Fibroblast of villous mesenchyme (primary cell): ENCODE measurements around the gene AFF4. TPM values are rescaled to one million over a fixed set of nuclear protein-coding genes. Genes with fewer than 3 reads are reported as not detected.

ENCODE experiments used
- DNase-seq: peaks from one replicate; pipeline ENCODE4 v3.0.0-alpha.2; 2010; ENCODE audit warnings: low read depth
- H3K4me3 ChIP-seq: 2 replicates; pipeline ENCODE4 v1.5.1; 2011; ENCODE audit warnings: low read depth, mild to moderate bottlenecking, low read length
- CTCF ChIP-seq: IDR thresholded peaks from 2 replicates; pipeline ENCODE4 v1.5.1; 2012; ENCODE audit warnings: low read depth, mild to moderate bottlenecking, low read length; ENCODE audit not compliant: insufficient read depth
- total RNA-seq: library from RNA; depleted of rRNA; stranded (reverse); fragments of >200 nt; gene quantifications from 2 replicates; pipeline ENCODE4 v1.2.3, GENCODE V29; 2012

The AFF4 gene
- total RNA-seq, 1 donor, result 95.0 TPM

DNA sequence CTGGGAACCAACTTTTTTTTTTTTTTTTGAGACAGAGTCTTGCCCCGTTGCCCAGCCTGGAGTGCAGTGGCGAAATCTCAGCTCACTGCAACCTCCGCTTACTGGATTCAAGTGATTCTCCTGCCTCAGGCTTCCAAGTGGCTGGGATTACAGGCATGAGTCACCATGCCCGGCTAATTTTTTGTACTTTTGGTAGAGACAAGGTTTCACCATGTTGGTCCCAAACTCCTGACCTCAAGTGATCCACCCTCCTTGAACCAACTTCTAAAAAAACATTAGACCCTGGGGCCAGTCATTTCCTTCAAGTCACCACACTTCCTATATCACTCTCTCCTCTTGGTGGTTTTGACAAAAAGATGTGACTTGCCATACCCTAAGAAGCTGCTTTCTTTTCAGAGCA is 122.1 kb downstream of the AFF4 start:
- no peak for TF ChIP-seq CTCF
- DNase-seq, result peak; percentile 57
- no peak overlapping the region for H3K4me3 ChIP-seq

DNA sequence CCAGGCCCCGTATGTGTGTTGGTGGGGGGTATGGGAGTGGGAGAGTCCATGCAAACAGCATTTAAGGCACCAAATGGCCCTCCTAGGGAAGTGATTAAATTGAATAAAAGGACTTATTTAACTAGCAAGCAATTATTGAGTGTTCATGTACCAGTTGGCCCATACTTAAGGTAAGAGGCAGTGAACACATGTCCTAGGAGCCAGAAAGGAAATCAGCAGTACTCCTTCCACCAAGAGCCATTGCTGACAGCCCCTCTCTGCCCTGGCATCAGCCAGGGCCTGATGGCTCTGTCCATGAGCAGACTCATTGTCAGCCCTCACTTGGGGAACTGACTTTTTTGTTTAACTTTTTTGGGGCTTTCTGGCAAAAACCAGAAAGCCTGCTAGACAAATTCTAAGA is 122.5 kb downstream of the AFF4 start:
- DNase-seq, result no peak
- TF ChIP-seq CTCF, result no peak
- no peak overlapping the region for H3K4me3 ChIP-seq

DNA sequence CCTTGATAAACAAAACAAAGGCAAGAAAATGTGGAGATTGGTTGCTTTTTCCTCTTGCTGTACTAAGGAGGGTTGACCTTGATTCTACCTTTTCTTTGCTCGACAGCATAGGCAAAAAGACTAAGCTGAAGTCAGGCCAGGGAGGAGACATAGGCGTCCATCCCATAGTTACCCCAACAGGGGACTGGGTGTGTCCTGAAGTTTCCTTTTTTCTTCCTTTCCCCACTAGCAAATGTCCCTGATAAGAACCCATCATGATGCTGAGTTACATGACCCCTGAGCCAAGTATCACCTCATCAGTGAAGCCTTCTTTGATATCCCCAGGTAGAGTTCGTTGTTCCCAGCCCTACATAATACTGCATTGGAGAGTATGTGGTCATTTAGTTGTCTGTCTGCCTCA is 123.1 kb downstream of the AFF4 start:
- no peak overlapping the region for H3K4me3 ChIP-seq
- no peak for DNase-seq
- TF ChIP-seq CTCF, result no peak

GRCh38 chr5:132839426-132840301 is 123.8 kb downstream of the AFF4 start:
- TF ChIP-seq CTCF, result no peak
- DNase-seq, result peak; percentile 77
- H3K4me3 ChIP-seq, result no peak overlapping the region

DNA sequence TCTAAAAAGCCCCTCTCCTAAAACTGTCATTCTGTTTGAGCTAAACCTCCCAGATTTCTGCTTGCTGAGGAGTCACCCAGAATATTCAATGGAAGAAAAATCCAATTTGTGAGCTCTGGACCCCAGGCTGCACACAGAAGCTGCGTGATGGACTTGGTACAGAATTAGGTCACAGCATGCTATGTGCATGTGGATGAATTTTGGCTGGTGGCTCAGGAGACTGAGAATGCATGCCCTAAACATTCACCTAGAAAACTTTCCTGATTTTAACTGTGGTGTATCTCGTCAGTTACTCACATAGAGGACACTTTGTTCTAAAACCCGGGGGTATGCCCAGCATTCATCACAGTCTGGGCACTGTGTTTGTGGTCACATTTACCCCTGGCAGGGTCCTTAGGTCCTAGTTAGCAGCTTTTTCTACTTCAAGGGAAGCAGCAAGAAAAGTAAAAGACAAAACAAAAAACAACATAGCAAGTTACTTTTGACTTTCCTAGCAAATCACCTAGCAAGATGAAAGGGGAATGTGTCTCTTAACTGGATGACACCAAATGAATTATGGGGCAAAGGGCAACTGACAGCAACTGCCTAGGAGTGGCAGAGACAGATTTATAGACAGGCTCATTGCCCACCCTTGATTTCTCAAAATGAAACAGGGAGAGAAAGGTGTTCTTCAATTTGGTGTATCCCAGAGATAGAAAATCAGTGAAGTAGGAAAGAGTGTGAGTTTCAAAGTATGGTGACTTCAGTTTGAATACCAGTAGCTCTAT is 124.7 kb downstream of the AFF4 start:
- no peak overlapping the region for H3K4me3 ChIP-seq
- no peak for TF ChIP-seq CTCF
- DNase-seq, result no peak

GRCh38 chr5:132837868-132838267 is 125.6 kb downstream of the AFF4 start:
- DNase-seq, result no peak
- TF ChIP-seq CTCF, result no peak

More at GRCh38 chr5:132837868-132838267, 125.6 kb downstream of the AFF4 start:
- H3K4me3 ChIP-seq, result no peak overlapping the region
